Measurements from ENCODE around the gene GAPDHS. TPM values are rescaled to one million over a fixed set of nuclear protein-coding genes. Genes with fewer than 3 reads are reported as not detected.

The GAPDHS gene
- polyA plus RNA-seq, 1 of the 3 experiments (the other 2 are of a cell fraction), result not detected

- Histone ChIP-seq H3K27ac (ENCODE audit: low read depth in 2 of 2, low read length in 1 of 2) (no peak overlapping the region), H3K4me1 (ENCODE audit: control insufficient read depth in 1 of 2, insufficient read depth in 2 of 2, low read depth in 1 of 2, low read length in 1 of 2) (no peaks in the 10 kb centered on the region), H4K20me1 (ENCODE audit: insufficient read depth) (no peaks in the 10 kb centered on the region), H3K79me2 (ENCODE audit: insufficient read depth) (no peaks in the 10 kb centered on the region), H3K4me3 (ENCODE audit: low read depth in 2 of 2, low read length in 1 of 2) (no peak overlapping the region), H3K9me3 (no peaks in the 10 kb centered on the region), H3F3A (replicated peaks; ENCODE audit: insufficient read depth) (no peaks in the 10 kb centered on the region), H3K27me3 (ENCODE audit: insufficient read depth) (peaks cover 52% of the 10 kb centered on the region), H3K9ac (no peak overlapping the region), H3K9me2 (no peaks in the 10 kb centered on the region), H3K4me2 (no peak overlapping the region), H3K36me3 (replicated peaks in 1 of 2; ENCODE audit: control insufficient read depth in 1 of 2, insufficient read depth in 2 of 2, low read length in 1 of 2) (no peaks in the 10 kb centered on the region), H2AFZ (ENCODE audit: low read depth) (no peak overlapping the region)
- 10% methylated on average over 4 of the region's 4 CpGs for WGBS (ENCODE audit: low lambda C conversion rate)
- DNase-seq, result no peak
- ChIA-PET CTCF (interaction anchor here (2.3 kb wide), 1 partner anchor 15 kb away, joined by 12 read pairs; no protein-coding TSS in a partner anchor), POLR2A (no interaction called here)
- TF ChIP-seq RFX5 (IDR thresholded peaks at IDR 0.05; ENCODE audit: low read length) (no peak), ZBTB33 (IDR thresholded peaks at IDR 0.05; ENCODE audit: borderline replicate concordance, low read depth) (no peak), TCF12 (IDR thresholded peaks at IDR 0.05) (no peak), EP300 (IDR thresholded peaks at IDR 0.05; ENCODE audit: borderline replicate concordance in 1 of 2, low read depth in 1 of 2, low read length in 1 of 2) (no peak), YY1 (IDR thresholded peaks at IDR 0.05; ENCODE audit: low read depth) (no peak), RAD21 (IDR thresholded peaks at IDR 0.05; ENCODE audit: low read length) (no peak), POLR2AphosphoS5 (IDR thresholded peaks at IDR 0.05; ENCODE audit: low read depth, low read length) (no peak), IRF3 (IDR thresholded peaks at IDR 0.05; ENCODE audit: low read depth, low read length) (no peak)
Observed at GRCh38 chr19:35525873-35526272, 7.4 kb upstream of the GAPDHS start.

DNA sequence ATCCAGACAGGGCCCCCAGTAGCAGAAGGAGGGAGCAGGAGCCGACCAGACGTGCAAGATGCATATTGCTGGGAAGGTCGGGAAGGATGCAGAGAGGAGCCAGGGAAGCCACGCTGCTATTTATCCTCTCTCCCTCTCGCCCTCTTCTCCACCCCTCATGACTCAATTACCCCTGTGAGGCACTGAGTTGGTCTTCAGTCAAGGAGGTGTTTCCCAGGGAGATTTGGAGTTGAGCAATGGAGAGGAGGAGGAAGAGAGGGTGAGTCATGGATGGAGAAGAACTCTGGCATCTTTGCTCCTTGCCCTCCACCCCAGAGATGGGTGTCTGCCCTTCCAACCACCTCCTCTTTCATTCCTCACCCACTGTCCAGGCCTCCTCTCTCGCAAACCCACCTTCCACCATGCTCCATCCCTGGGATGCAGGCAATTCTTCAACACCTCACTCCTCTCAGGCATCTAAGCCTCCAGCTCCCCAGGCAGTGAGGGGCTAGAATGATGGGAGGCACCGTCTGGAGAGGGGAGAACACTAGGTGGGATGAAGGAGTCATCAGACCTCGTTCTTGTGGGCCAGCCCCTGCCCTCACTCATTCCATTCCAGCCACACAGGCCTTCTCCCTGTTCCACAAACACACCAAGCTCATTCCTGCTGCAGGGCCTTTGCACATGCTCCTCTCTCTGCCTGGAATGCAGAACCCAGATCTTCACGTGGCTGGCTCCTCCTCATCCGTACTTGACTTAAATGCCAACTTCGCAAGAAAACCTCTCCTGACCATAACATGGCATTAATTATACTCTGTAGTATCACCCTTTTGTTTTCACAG, 4.8 kb upstream of the GAPDHS start, which contains the start of gene SBSN:
Gene SBSN, minus strand, starts transcription at position 94 of the 821 bp plus-strand sequence. Its CDS starts 30 bp downstream, at position 64.
- Histone ChIP-seq H3K36me3 (replicated peaks in 1 of 2; ENCODE audit: control insufficient read depth in 1 of 2, insufficient read depth in 2 of 2, low read length in 1 of 2) (no peaks in the 10 kb centered on the region), H2AFZ (ENCODE audit: low read depth) (no peak within 1 kb of the TSS), H3K4me1 (ENCODE audit: control insufficient read depth in 1 of 2, insufficient read depth in 2 of 2, low read depth in 1 of 2, low read length in 1 of 2) (no peaks in the 10 kb centered on the region), H3K9ac (no peak within 1 kb of the TSS), H3K9me2 (no peaks in the 10 kb centered on the region), H3K27me3 (ENCODE audit: insufficient read depth) (peaks cover 77% of the 10 kb centered on the region), H4K20me1 (ENCODE audit: insufficient read depth) (no peaks in the 10 kb centered on the region), H3K9me3 (no peaks in the 10 kb centered on the region), H3K27ac (ENCODE audit: low read depth in 2 of 2, low read length in 1 of 2) (no peak within 1 kb of the TSS), H3K79me2 (ENCODE audit: insufficient read depth) (no peaks in the 10 kb centered on the region), H3K4me2 (no peak within 1 kb of the TSS), H3F3A (replicated peaks; ENCODE audit: insufficient read depth) (no peaks in the 10 kb centered on the region), H3K4me3 (ENCODE audit: low read depth in 2 of 2, low read length in 1 of 2) (no peak within 1 kb of the TSS)
- 16% methylated on average over 11 of the region's 11 CpGs for WGBS (ENCODE audit: low lambda C conversion rate)
- TF ChIP-seq YY1 (IDR thresholded peaks at IDR 0.05; ENCODE audit: low read depth) (no peak), JUND (IDR thresholded peaks at IDR 0.05) (no peak), MEF2A (IDR thresholded peaks at IDR 0.05; ENCODE audit: borderline replicate concordance, low read depth) (no peak), RCOR1 (IDR thresholded peaks at IDR 0.05; ENCODE audit: low read length) (no peak), GATA2 (CRISPR knock-in tag; IDR thresholded peaks at IDR 0.05) (no peak), TAF1 (IDR thresholded peaks at IDR 0.05; ENCODE audit: borderline replicate concordance, low read depth, low read length) (no peak), IRF3 (IDR thresholded peaks at IDR 0.05; ENCODE audit: low read depth, low read length) (no peak), CHD2 (IDR thresholded peaks at IDR 0.05; ENCODE audit: low read length, partially characterized antibody) (no peak), EP300 (IDR thresholded peaks at IDR 0.05; ENCODE audit: borderline replicate concordance in 1 of 2, low read depth in 1 of 2, low read length in 1 of 2) (no peak), GABPA (IDR thresholded peaks at IDR 0.05; ENCODE audit: low read depth) (no peak), ZBTB33 (IDR thresholded peaks at IDR 0.05; ENCODE audit: borderline replicate concordance, low read depth) (no peak), RFX5 (IDR thresholded peaks at IDR 0.05; ENCODE audit: low read length) (no peak), FOXM1 (IDR thresholded peaks at IDR 0.05; ENCODE audit: low read depth) (no peak)
- TF ChIP-seq, protein P1, sequence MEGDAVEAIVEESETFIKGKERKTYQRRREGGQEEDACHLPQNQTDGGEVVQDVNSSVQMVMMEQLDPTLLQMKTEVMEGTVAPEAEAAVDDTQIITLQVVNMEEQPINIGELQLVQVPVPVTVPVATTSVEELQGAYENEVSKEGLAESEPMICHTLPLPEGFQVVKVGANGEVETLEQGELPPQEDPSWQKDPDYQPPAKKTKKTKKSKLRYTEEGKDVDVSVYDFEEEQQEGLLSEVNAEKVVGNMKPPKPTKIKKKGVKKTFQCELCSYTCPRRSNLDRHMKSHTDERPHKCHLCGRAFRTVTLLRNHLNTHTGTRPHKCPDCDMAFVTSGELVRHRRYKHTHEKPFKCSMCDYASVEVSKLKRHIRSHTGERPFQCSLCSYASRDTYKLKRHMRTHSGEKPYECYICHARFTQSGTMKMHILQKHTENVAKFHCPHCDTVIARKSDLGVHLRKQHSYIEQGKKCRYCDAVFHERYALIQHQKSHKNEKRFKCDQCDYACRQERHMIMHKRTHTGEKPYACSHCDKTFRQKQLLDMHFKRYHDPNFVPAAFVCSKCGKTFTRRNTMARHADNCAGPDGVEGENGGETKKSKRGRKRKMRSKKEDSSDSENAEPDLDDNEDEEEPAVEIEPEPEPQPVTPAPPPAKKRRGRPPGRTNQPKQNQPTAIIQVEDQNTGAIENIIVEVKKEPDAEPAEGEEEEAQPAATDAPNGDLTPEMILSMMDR (IDR thresholded peaks at IDR 0.05), result no peak
- POLR2A ChIA-PET, result no interaction called here
- no peak for DNase-seq
- CTCF ChIA-PET, result interaction anchor here (0.7 to 1.1 kb wide), 2 partner anchors 20 to 33 kb away, joined by 3 to 6 read pairs; no protein-coding TSS in a partner anchor
